Right forelimb (tissue), 1 donor: Measurements from ENCODE around the gene DCTN1.

Experiments
- DNase-seq: peaks from one replicate; pipeline ENCODE4 v3.0.0-alpha.2; 2018

Gene DCTN1

GRCh38 chr2:74413001-74413698 lies 33.0 kb upstream of the DCTN1 start:
- DNase-seq = no peak

DNA sequence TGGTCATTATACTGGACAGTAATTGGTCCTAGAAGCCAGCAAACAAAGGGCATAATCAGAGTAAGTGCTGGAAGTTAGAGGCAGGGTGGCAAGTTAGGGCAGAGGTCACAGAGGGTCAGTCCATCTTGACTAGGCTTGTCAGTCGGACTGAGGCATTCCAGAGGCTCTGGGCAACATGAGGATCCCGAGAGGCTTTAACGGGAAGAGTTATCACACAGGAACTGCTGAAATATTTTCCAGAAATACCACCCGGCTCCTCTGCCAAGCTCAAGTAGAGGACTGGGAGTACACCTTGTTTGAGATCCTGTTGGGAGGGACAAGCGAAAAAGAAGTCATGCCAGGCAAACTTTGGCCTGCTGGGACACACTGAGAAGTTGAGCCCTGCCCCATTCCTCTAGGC lies 27.6 kb upstream of the DCTN1 start:
- DNase-seq = no peak

DNA sequence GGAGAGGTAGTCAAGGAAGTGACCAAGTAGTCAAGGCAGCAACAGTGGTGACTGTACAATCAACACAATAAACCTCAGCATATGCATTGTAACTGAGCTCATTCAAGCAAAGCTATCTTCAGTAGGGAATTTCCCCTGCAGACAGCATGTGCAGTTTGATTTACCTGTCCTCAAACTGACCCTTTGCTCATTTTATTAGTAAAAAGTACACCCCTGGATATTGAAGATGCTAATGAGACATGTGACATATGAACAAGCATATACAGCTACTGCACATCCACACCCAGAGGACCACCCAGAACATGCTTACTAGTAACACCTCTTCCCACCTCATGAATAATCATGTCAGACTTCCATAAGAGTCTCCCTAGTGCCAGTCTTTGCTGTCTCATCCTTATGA lies 25.9 kb upstream of the DCTN1 start:
- no peak for DNase-seq

DNA sequence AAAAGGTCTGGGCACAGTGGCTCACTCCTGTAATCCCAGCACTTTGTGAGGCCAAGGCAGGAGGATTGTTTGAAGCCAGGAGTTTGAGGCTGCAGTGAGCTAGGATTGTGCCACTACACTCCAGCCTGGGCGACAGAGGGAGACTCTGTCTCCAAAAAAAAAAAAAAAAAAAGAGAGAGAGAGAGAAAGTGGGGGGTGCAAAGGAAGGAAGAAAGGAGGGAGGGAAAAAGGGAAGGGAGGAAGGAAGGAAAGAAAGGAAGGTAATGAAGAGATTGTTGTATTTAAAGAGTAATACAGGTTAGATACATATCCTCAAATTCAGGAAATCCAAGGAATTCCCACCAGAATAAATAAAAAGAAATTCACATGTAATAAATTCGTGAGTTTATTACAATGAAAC lies 21.8 kb upstream of the DCTN1 start:
- DNase-seq = no peak

- DNase-seq = no peak
These were observed 19.7 kb upstream of the DCTN1 start for GRCh38 chr2:74399785-74400184.

DNA sequence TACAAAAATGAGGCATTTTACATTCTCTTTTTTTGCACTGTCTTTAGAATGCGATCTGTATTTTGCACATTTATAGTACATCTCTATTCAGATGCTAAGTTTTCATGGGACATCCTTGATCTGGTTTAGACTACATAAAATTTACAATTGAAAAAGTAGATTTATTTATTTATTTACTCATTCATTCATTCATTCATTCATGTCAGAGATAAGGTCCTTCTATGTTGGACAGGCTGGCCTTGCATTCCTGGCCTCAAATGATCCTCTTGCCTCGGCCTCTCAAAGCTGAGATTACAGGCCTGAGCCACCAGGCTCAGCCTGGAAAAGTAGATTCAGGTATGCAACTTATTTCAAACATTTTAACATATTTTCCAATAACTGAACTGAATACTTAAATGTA lies 16.0 kb upstream of the DCTN1 start:
- no peak for DNase-seq

DNA sequence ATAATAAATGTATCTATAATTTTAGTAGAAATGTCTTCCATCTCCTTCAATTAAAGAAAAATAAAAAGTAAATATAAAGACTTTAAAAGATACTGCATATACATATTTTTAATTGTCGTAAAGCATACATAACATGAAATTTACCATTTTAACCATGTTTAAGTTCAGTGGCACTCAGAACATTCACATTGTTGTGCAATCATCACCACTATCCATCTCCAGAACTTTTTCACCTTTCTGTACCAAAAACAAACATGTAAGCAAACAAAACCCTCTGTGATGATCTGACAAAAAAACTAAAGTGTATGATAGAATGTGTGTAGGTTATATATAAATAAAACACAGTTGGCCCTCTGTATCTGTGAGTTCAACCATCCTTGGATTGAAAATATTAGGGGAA lies 13.4 kb upstream of the DCTN1 start:
- DNase-seq = no peak

DNA sequence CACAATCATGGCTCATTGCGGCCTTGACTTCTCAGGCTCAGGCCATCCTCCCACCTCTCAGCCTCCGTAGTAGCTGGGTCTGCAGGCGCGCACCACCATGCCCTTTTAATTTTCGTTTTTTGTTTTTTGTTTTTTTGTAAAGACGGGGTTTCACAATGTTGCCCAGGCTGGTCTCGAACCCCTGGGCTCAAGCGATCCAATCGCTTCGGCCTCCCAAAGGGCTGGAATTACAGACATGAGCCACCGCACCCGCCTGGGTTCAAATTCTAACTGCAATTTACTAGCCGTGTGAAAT lies 12.3 kb upstream of the DCTN1 start:
- no peak for DNase-seq

GRCh38 chr2:74391580-74392448 lies 11.7 kb upstream of the DCTN1 start:
- peak; percentile 97 for DNase-seq

GRCh38 chr2:74391209-74391579 lies 11.1 kb upstream of the DCTN1 start:
- DNase-seq = no peak

- no peak for DNase-seq
These were observed 10.5 kb upstream of the DCTN1 start for GRCh38 chr2:74390606-74391005.

- DNase-seq = no peak
These were observed 7.2 kb upstream of the DCTN1 start for GRCh38 chr2:74387346-74387745.

GRCh38 chr2:74385396-74385795 lies 5.3 kb upstream of the DCTN1 start:
- no peak for DNase-seq

DNA sequence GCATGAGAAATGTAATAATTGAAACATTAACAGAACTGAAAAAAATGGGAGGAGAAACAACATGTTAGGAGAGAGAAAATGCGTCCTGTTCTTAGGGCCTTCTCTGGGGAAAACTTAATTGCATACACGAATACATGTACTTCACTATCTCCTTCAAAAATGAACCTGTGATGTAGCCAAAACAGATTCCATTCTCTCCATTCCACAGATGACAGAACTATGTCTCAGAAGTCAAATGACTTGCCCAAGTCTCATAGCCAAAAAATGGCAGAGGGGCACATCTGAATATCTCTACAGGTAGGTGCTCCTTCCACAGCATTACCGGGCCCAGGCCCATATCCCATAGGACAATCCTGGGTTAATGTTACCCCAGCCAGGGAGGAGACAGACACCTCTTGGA lies 3.9 kb upstream of the DCTN1 start:
- DNase-seq = no peak

GRCh38 chr2:74383254-74383653 lies 3.1 kb upstream of the DCTN1 start:
- DNase-seq = no peak

DNA sequence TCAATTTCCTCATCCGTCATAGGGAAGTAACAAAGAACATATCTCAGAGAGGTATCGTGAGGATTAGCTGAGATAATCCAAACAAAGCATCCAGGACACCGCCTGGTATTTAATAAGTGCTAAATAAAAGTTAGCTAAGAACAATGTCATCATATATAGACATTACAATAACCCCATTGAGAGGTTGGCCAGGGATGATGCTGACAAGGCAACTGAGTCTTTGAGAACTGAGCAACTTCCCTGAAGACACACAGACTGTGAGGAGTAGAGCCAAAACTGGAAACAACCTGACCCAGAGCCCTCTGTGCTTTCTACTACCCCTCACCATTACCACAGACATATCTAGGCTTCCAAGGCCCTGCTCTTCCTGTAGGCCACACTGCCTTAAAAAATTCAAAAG lies 1.6 kb upstream of the DCTN1 start:
- no peak for DNase-seq

DNA sequence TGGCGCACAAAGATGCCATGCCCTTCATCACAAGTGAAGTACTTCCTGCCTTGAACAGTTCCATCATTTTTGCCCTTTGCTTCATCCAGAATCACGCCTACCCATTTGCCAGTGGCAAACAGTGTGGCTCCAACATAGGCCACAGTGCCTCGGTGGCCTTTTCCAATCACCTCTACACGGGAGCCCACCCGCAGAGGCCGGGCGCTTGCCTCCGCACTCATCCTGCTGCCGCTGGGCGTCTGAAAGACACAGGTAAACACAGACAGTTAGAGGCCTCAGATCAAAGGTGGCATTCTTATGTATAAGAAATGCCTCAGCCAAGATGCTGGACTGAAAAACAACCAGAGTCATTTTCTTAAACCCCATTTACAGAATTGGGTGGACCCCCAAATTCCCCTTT lies 2.1 kb downstream of the DCTN1 start:
- no peak for DNase-seq

- no peak for DNase-seq
These were observed 4.3 kb downstream of the DCTN1 start for GRCh38 chr2:74375838-74376237.

DNA sequence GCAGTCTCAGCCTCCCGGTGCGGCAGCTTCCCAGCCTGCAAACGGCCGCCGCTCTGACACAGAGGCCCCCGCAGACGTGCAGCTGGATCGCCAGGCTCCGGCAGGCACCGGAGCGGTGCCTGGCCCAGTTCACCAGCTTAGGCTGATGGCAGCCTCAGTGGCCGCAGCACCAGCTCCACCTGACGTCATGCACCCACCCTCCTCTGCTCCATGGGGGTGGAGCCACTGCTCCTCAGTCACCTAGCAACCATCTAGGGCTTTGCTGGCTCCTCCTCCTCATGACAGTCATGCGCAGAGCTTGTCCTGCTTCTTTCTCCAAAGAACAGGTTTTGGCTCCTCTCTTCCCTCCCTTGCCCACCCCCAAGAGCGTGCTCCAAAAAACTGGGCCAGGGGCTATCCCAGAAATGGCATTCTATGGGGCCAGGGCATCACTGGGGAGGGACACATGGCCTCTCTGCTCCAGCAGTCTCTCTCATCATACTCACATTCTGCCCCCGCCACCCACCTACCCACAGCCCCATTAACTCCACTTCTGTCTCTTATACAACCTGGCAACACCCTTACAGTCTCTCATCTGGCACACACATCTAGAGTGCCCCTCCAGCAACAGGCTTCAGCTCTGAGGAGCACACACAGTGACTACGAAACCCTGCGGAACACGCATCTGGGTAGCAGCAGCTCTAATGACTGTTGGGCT lies 5.5 kb downstream of the DCTN1 start:
- DNase-seq = peak; percentile 69

DNA sequence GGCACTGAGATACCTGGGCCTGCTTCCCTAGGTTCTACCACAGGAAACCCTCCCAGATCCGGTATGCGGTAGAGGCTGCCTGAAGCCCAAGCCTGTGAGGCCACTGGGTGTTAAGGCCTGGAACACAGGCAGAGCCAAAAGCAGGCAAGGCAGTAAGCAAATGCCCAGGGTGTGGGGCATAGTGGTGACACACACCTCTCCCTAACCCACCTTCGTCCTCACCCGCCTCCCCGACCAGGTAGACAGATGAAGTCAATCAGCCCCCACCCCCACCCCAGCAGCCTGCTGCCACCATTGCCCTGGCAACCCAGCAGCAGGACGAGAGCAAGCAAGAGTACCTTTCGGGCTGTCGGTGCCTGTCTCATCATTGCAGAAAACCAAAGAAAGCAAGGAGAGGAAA lies 6.1 kb downstream of the DCTN1 start:
- no peak for DNase-seq

DNA sequence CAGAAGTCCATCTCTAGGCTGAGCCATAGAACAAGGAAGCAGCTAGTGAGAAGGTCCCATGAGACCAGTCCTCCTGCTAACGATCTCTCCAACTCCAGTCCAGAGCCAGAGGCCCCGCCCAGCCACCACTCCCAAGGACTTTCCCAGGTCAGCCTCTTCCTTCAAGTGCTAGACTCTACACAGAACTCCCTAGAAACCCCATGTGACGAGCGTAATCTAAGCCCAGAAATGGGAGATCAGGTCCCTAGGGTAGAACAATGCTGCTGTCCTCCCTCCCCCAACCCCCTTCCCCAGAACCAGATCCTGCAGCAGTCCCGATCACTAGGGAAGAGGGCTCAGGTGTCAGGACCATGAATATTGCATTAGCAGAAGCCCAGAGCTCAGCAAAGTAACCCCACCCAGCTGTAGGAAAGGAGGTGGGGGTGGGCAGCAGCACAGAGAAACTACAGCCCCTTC lies 6.9 kb downstream of the DCTN1 start:
- DNase-seq = no peak

DNA sequence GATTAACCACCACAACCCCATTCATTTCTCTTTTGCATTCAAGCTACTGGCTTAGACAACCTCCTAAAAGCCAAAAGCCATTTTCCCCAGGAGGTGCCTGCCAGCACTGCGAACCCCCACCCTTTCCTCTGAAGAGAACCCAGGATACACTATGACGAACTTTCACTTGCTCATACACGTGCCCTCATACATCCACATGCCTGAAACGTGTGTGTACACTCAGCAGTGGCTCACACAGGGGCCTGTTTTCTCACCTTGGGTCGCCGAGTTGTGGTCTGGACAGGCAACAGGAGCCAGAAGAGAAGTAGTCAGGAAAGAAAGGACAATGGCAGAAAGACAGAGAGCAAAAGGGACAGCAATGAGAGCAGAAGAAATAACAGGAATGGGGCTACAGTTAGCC lies 7.4 kb downstream of the DCTN1 start:
- no peak for DNase-seq

- no peak for DNase-seq
These were observed 8.7 kb downstream of the DCTN1 start for GRCh38 chr2:74371421-74371820.

GRCh38 chr2:74369976-74370375 lies 10.1 kb downstream of the DCTN1 start:
- peak; percentile 27 for DNase-seq
